HepG2 (cell line): ENCODE data around the gene IL2RA. TPM values are rescaled to one million over a fixed set of nuclear protein-coding genes. Genes with fewer than 3 reads are reported as not detected.
A peak's percentile ranks its signal among the peaks of the same experiment; 100 is the strongest.

Source experiments
- ELF4 ChIP-seq: sonication (generic); formaldehyde crosslinking; IDR thresholded peaks from 2 replicates; pipeline ENCODE4 v1.5.0; 2020; ENCODE audit warnings: missing genetic modification reagents, mild to moderate bottlenecking, moderate library complexity, borderline replicate concordance
- HNRNPL ChIP-seq: fragments of 200-400 bp; formaldehyde crosslinking; IDR thresholded peaks from 2 replicates; pipeline ENCODE4 v1.6.1; 2017; ENCODE audit warnings: mild to moderate bottlenecking, low read depth, low read length
- IKZF1 ChIP-seq: fragments of 450-650 bp; IDR thresholded peaks from 2 replicates; pipeline ENCODE4 v1.7.1; 2016
- NFKB2 ChIP-seq: sonication (generic); formaldehyde crosslinking; IDR thresholded peaks from 2 replicates; pipeline ENCODE4 v1.4.0; 2020; ENCODE audit warnings: missing genetic modification reagents, borderline replicate concordance
- SOX5 ChIP-seq: IDR thresholded peaks from 2 replicates; pipeline ENCODE4 v1.6.1; 2016; ENCODE audit warnings: borderline replicate concordance
- YEATS2 ChIP-seq: sonication (generic); formaldehyde crosslinking; IDR thresholded peaks from 2 replicates; pipeline ENCODE4 v1.4.0; 2020; ENCODE audit warnings: missing genetic modification reagents, borderline replicate concordance
- ZNF678 ChIP-seq: sonication (generic); formaldehyde crosslinking; IDR thresholded peaks from 2 replicates; pipeline ENCODE4 v1.4.0; 2020; ENCODE audit warnings: mild to moderate bottlenecking, missing genetic modification reagents
- polyA plus RNA-seq, 8 experiments: library from polyadenylated mRNA; depleted of rRNA in 3 of 8; stranded (reverse) in 7 of 8; unstranded in 1 of 8; fragments of >200 nt; fragmentation: Illumina TruSeq in 4 of 8; extraction: Trizol in 4 of 8; gene quantifications; 2 replicates each; pipeline versions ENCODE4 v1.2.1 to v1.2.3, GENCODE V29; 2011 to 2016; ENCODE audit warnings: low read depth in 4 of 8, missing spikeins in 1 of 8, mixed read lengths in 1 of 8; ENCODE audit not compliant: insufficient read depth in 1 of 8
- total RNA-seq, 5 experiments: library from RNA; depleted of rRNA; stranded (reverse); fragments of >200 nt; fragmentation: Illumina TruSeq; extraction: Trizol; gene quantifications; 2 replicates each; pipeline ENCODE4 v1.2.3, GENCODE V29; 2016; ENCODE audit warnings: low read depth in 1 of 5
- TF ChIP-seq, protein P1 (sequence below): sonication (generic); formaldehyde crosslinking; IDR thresholded peaks from 2 replicates; pipeline ENCODE4 v1.5.1; 2020; ENCODE audit warnings: mild to moderate bottlenecking, missing genetic modification reagents, borderline replicate concordance
- TF ChIP-seq, protein P2 (sequence below): sonication (generic); formaldehyde crosslinking; IDR thresholded peaks from 2 replicates; pipeline ENCODE4 v1.5.0; 2020; ENCODE audit warnings: missing genetic modification reagents
- TF ChIP-seq, protein P3 (sequence below): sonication (generic); formaldehyde crosslinking; IDR thresholded peaks from 2 replicates; pipeline ENCODE4 v1.5.0; 2020; ENCODE audit warnings: mild to moderate bottlenecking, missing genetic modification reagents
- TF ChIP-seq, protein P4 (sequence below): sonication (generic); formaldehyde crosslinking; IDR thresholded peaks from 2 replicates; pipeline ENCODE4 v1.5.0; 2020; ENCODE audit warnings: mild to moderate bottlenecking, low read depth, missing genetic modification reagents, borderline replicate concordance
- TF ChIP-seq, protein P5 (sequence below): IDR thresholded peaks from 2 replicates; pipeline ENCODE4 v1.6.1; 2016; ENCODE audit warnings: low read depth, missing genetic modification reagents, missing compliant biosample characterization

The IL2RA gene
- total and polyA plus RNA-seq, 2 of the 13 experiments (the other 11 are each of a cell fraction or from before 2014, with no cell fraction given), result not detected

DNA sequence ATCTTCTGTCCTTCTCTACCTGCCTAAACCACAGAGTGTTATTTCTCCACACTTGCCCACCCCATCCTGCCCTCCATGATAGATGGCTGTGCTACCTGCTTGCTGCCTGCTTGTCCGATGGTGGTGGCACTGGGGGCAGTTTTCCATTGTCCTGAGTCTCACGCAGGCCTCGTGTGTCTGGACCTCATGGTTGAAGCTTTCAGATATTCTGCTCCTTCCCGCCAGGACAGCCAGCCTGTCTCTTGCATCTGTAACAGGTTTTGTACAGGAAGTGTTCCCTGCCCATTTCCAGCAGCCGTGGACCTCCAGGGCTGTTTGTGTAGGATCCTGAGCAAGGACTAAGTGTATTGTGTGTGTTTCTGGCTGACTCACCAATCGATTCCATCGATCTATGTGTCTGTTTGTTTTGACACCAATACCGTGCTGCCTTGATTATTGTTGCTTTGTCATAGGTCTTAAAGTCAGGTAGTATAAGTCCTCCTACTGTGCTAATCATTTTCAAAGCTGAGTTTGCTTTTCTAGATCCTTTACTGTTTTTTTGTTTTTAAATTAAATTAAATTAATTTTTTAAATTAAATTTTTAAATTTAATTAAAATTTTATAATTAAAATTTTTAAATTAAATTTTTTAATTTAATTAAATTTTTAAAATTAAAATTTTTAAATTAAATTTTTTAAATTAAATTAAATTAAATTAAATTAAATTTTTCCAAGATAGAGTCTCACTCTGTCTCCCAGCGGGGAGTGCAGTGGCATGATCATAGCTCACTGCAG lies 93.3 kb downstream of the IL2RA start (continued):
- TF ChIP-seq, protein P1, sequence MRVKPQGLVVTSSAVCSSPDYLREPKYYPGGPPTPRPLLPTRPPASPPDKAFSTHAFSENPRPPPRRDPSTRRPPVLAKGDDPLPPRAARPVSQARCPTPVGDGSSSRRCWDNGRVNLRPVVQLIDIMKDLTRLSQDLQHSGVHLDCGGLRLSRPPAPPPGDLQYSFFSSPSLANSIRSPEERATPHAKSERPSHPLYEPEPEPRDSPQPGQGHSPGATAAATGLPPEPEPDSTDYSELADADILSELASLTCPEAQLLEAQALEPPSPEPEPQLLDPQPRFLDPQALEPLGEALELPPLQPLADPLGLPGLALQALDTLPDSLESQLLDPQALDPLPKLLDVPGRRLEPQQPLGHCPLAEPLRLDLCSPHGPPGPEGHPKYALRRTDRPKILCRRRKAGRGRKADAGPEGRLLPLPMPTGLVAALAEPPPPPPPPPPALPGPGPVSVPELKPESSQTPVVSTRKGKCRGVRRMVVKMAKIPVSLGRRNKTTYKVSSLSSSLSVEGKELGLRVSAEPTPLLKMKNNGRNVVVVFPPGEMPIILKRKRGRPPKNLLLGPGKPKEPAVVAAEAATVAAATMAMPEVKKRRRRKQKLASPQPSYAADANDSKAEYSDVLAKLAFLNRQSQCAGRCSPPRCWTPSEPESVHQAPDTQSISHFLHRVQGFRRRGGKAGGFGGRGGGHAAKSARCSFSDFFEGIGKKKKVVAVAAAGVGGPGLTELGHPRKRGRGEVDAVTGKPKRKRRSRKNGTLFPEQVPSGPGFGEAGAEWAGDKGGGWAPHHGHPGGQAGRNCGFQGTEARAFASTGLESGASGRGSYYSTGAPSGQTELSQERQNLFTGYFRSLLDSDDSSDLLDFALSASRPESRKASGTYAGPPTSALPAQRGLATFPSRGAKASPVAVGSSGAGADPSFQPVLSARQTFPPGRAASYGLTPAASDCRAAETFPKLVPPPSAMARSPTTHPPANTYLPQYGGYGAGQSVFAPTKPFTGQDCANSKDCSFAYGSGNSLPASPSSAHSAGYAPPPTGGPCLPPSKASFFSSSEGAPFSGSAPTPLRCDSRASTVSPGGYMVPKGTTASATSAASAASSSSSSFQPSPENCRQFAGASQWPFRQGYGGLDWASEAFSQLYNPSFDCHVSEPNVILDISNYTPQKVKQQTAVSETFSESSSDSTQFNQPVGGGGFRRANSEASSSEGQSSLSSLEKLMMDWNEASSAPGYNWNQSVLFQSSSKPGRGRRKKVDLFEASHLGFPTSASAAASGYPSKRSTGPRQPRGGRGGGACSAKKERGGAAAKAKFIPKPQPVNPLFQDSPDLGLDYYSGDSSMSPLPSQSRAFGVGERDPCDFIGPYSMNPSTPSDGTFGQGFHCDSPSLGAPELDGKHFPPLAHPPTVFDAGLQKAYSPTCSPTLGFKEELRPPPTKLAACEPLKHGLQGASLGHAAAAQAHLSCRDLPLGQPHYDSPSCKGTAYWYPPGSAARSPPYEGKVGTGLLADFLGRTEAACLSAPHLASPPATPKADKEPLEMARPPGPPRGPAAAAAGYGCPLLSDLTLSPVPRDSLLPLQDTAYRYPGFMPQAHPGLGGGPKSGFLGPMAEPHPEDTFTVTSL (CRISPR knock-in tag), result peak; percentile 97
- TF ChIP-seq, protein P2, sequence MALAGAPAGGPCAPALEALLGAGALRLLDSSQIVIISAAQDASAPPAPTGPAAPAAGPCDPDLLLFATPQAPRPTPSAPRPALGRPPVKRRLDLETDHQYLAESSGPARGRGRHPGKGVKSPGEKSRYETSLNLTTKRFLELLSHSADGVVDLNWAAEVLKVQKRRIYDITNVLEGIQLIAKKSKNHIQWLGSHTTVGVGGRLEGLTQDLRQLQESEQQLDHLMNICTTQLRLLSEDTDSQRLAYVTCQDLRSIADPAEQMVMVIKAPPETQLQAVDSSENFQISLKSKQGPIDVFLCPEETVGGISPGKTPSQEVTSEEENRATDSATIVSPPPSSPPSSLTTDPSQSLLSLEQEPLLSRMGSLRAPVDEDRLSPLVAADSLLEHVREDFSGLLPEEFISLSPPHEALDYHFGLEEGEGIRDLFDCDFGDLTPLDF, result no peak
- TF ChIP-seq, protein P3, sequence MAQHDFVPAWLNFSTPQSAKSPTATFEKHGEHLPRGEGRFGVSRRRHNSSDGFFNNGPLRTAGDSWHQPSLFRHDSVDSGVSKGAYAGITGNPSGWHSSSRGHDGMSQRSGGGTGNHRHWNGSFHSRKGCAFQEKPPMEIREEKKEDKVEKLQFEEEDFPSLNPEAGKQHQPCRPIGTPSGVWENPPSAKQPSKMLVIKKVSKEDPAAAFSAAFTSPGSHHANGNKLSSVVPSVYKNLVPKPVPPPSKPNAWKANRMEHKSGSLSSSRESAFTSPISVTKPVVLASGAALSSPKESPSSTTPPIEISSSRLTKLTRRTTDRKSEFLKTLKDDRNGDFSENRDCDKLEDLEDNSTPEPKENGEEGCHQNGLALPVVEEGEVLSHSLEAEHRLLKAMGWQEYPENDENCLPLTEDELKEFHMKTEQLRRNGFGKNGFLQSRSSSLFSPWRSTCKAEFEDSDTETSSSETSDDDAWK (CRISPR knock-in tag), result no peak
- 0 out of 2 replicates have a peak, but pooled peaks have one; percentile 49 for TF ChIP-seq ELF4 (CRISPR knock-in tag)
- peak; percentile 62; the same call in 1 of the 2 replicates for TF ChIP-seq YEATS2 (CRISPR knock-in tag)
- no peak; the same call in 1 of the 2 replicates for TF ChIP-seq NFKB2 (CRISPR knock-in tag)
- no peak for TF ChIP-seq HNRNPL
- peak; percentile 98 for TF ChIP-seq SOX5 (CRISPR knock-in tag)
- TF ChIP-seq, protein P4, sequence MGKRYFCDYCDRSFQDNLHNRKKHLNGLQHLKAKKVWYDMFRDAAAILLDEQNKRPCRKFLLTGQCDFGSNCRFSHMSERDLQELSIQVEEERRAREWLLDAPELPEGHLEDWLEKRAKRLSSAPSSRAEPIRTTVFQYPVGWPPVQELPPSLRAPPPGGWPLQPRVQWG (CRISPR knock-in tag), result no peak
- no peak for TF ChIP-seq ZNF678
- no peak for TF ChIP-seq IKZF1
- TF ChIP-seq, protein P5, sequence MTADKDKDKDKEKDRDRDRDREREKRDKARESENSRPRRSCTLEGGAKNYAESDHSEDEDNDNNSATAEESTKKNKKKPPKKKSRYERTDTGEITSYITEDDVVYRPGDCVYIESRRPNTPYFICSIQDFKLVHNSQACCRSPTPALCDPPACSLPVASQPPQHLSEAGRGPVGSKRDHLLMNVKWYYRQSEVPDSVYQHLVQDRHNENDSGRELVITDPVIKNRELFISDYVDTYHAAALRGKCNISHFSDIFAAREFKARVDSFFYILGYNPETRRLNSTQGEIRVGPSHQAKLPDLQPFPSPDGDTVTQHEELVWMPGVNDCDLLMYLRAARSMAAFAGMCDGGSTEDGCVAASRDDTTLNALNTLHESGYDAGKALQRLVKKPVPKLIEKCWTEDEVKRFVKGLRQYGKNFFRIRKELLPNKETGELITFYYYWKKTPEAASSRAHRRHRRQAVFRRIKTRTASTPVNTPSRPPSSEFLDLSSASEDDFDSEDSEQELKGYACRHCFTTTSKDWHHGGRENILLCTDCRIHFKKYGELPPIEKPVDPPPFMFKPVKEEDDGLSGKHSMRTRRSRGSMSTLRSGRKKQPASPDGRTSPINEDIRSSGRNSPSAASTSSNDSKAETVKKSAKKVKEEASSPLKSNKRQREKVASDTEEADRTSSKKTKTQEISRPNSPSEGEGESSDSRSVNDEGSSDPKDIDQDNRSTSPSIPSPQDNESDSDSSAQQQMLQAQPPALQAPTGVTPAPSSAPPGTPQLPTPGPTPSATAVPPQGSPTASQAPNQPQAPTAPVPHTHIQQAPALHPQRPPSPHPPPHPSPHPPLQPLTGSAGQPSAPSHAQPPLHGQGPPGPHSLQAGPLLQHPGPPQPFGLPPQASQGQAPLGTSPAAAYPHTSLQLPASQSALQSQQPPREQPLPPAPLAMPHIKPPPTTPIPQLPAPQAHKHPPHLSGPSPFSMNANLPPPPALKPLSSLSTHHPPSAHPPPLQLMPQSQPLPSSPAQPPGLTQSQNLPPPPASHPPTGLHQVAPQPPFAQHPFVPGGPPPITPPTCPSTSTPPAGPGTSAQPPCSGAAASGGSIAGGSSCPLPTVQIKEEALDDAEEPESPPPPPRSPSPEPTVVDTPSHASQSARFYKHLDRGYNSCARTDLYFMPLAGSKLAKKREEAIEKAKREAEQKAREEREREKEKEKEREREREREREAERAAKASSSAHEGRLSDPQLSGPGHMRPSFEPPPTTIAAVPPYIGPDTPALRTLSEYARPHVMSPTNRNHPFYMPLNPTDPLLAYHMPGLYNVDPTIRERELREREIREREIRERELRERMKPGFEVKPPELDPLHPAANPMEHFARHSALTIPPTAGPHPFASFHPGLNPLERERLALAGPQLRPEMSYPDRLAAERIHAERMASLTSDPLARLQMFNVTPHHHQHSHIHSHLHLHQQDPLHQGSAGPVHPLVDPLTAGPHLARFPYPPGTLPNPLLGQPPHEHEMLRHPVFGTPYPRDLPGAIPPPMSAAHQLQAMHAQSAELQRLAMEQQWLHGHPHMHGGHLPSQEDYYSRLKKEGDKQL (CRISPR knock-in tag), result peak; percentile 96
